ENCODE measurements around the gene GPBAR1. TPM values are rescaled to one million over a fixed set of nuclear protein-coding genes. Genes with fewer than 3 reads are reported as not detected.
"Not testable (repeated sequence)": the region's sequence is repeated elsewhere in the genome, so short reads cannot be mapped to it uniquely, and the experiment has no call there.

GPBAR1 gene
- total RNA-seq, 4 donors from 2014 or later: 0.26 to 1.3 (median 0.31) TPM; not detected in 1

GRCh38 chr2:218307415-218308090 lies 46.7 kb downstream of the GPBAR1 start:
- no peak for TF ChIP-seq CTCF (IDR thresholded peaks at IDR 0.05)
- no peak for TF ChIP-seq POLR2A (IDR thresholded peaks at IDR 0.05)
- H3K36me3 ChIP-seq: no peaks in the 10 kb centered on the region
- 85 to 88% methylated on average over 6 of the region's 6 CpGs for WGBS, 2 donors
- intact Hi-C loops (cut with DNase I): loop anchor here (5.0 kb wide), 1 partner anchor 40 kb away; no protein-coding TSS in a partner anchor
- H3K4me3 ChIP-seq: no peak overlapping the region
- H3K27me3 ChIP-seq: no peaks in the 10 kb centered on the region
- no peak for DNase-seq
- H3K27ac ChIP-seq: no peak overlapping the region
- no peaks in the 10 kb centered on the region for H3K4me1 ChIP-seq
- no peaks in the 10 kb centered on the region for H3K9me3 ChIP-seq

DNA sequence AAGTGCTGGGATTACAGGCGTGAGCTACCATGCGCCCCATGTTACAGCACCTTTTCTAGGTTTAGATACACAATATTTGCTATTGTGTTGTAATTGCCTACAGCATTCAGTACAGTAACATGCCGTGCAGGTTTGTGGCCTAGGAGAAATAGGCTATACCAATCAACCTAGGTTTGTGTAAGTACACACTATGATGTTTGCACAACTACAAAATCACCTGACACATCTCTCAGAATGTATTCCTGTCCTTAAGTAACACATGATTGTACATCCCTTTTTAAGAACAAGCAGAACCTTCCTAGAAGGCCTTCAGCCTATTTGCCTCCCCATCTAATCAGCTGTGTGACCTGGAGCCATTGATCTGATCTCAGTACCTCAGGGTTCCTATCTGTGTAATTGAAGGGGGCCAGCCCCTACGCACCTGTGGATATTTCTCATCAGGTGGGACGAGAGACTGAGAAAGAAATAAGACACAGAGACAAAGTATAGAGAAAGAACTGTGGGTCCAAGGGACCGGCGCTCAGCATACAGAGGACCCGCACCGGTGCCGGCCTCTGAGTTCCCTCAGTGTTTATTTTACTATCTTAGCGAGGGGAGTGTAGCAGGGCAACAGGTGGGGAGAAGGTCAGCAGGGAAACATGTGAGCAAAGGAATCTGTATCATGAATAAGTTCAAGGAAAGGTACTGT lies 50.2 kb downstream of the GPBAR1 start:
- Histone ChIP-seq H3K4me1 (no peaks in the 10 kb centered on the region), H3K27me3 (no peaks in the 10 kb centered on the region), H3K9me3 (no peaks in the 10 kb centered on the region), H3K4me3 (no peak overlapping the region), H3K36me3 (no peaks in the 10 kb centered on the region), H3K27ac (no peak overlapping the region)
- DNase-seq: no peak
- TF ChIP-seq POLR2A (IDR thresholded peaks at IDR 0.05): no peak
- TF ChIP-seq CTCF (IDR thresholded peaks at IDR 0.05): no peak
- intact Hi-C loops (cut with DNase I): no loop called here
- WGBS, 2 donors: 81 to 91% methylated on average over 10 to 11 of the region's 11 CpGs

DNA sequence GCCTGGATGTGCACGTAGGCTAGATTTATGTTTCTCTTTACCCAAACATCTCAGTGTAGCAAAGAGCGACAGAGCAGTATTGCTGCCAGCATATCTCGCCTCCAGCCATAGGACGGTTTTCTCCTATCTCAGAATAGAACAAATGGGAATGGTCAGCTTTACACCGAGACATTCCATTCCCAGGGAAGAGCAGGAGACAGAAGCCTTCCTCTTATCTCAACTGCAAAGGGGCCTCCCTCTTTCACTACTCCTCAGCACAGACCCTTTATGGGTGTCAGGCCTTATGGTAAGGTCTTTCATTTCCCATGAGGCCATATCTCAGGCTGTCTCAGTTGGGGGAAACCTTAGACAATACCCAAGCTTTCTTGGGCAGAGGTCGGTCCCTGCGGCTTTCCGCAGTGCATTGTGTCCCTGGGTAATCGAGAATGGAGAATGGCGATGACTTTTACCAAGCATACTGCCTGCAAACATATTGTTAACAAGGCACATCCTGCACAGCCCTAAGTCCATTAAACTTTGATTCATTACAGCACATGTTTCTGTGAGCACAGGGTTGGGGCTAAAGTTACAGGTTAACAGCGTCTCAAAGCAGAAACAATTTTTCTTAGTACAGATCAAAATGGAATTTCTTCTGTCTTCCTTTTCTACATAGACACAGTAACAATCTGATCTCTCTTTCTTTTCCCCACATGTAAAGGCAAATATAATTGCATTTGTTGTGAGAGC lies 50.9 kb downstream of the GPBAR1 start:
- H3K4me1 ChIP-seq; H3K36me3 ChIP-seq; H3K4me3 ChIP-seq; H3K27me3 ChIP-seq; H3K27ac ChIP-seq; DNase-seq; H3K9me3 ChIP-seq; intact Hi-C loops (cut with DNase I): not testable (repeated sequence)
- WGBS, 2 donors: 75 to 89% methylated on average over 7 to 10 of the region's 11 CpGs

DNA sequence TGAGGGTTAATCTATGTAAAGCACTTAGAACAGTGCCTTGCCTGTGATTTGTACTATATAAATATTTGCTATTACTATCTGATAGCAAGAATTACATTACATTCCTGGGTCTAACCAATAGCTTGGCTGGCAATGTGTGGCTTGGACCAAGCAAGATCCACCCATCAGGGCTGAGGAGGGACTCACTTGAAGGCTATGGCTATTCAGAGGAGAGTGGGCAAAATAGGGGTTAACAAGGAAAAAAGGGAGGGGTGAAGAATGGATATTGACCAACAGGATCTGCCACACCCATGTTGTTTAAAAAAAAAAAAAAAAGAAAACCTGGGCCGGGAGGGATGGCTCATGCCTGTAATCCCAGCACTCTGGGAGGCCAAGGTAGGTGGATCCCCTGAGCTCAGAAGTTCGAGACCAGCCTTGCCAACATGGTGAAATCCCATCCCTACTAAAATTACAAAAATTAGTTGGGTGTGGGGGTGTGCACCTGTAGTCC lies 51.5 kb downstream of the GPBAR1 start:
- Histone ChIP-seq H3K36me3 (no peaks in the 10 kb centered on the region), H3K27me3 (no peaks in the 10 kb centered on the region), H3K27ac (no peak overlapping the region), H3K9me3 (no peaks in the 10 kb centered on the region), H3K4me3 (no peak overlapping the region), H3K4me1 (peaks cover 0 to 5% (median 0%) of the 10 kb centered on the region in 3 donors)
- no peak for DNase-seq
- intact Hi-C loops (cut with DNase I): no loop called here
- 26 to 48% methylated on average over 2 of the region's 2 CpGs for WGBS, 2 donors
- TF ChIP-seq CTCF (IDR thresholded peaks at IDR 0.05): no peak
- TF ChIP-seq POLR2A (IDR thresholded peaks at IDR 0.05): no peak

DNA sequence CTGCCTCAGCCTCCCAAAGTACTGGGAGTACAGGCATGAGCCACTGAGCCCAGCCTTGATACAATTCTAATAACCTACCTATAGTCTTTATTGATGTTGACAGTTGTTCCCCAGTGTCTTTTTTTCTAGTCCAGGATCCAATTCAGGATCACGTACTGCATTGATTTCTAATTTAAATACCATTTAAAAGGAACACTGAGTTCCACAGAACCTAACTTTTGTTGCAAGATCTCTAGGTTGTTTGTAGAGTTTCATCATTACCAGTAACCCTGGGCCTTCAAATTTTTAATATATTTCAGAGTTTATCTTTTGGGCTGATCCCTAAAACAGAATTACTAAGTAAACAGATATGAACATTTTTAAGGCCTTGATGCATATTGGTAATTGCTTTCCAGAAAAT lies 52.5 kb downstream of the GPBAR1 start:
- Histone ChIP-seq H3K4me1 (peaks cover 0 to 5% (median 0%) of the 10 kb centered on the region in 3 donors), H3K9me3 (no peaks in the 10 kb centered on the region), H3K27ac (no peak overlapping the region), H3K27me3 (no peaks in the 10 kb centered on the region), H3K36me3 (no peaks in the 10 kb centered on the region), H3K4me3 (no peak overlapping the region)
- DNase-seq: no peak
- intact Hi-C loops (cut with DNase I): no loop called here
- 84 to 87% methylated on average over 1 of the region's 1 CpG for WGBS, 2 donors
- no peak for TF ChIP-seq CTCF (IDR thresholded peaks at IDR 0.05)
- TF ChIP-seq POLR2A (IDR thresholded peaks at IDR 0.05): no peak

Other genes with a start within 250 kb of the GPBAR1 start
- gene RUFY4, start 191.8 kb upstream of the GPBAR1 start, total RNA-seq: not detected
- 10 to 100 TPM in 3 of 4 donors, 1 to 10 TPM in 1; 5.7 to 32.2 (median 19.1) TPM for gene CXCR2, start 135.0 kb upstream of the GPBAR1 start, total RNA-seq
- gene CXCR1, start 94.1 kb upstream of the GPBAR1 start, total RNA-seq: 1 to 10 TPM in 1 of 4 donors, not detected in 3; 1.3 TPM
- 100 to 1,000 TPM; 465 to 690 (median 542) TPM for gene ARPC2, start 43.8 kb upstream of the GPBAR1 start, total RNA-seq
- 100 to 1,000 TPM in 3 of 4 donors, 10 to 100 TPM in 1; 97.9 to 136 (median 118) TPM for gene AAMP, start 9.1 kb downstream of the GPBAR1 start, total RNA-seq
- 10 to 100 TPM; 19.7 to 34.3 (median 28.0) TPM for gene PNKD, start 9.5 kb downstream of the GPBAR1 start, total RNA-seq
- 100 to 1,000 TPM; 238 to 342 (median 275) TPM for gene TMBIM1, start 31.5 kb downstream of the GPBAR1 start, total RNA-seq
- not detected for gene CATIP, start 95.8 kb downstream of the GPBAR1 start, total RNA-seq
- 10 to 100 TPM in 1 of 4 donors, 1 to 10 TPM in 3; 1.7 to 10.6 (median 8.7) TPM for gene SLC11A1, start 121.3 kb downstream of the GPBAR1 start, total RNA-seq
- 10 to 100 TPM; 47.3 to 87.4 (median 58.0) TPM for gene CTDSP1, start 138.9 kb downstream of the GPBAR1 start, total RNA-seq
- gene VIL1, start 158.1 kb downstream of the GPBAR1 start, total RNA-seq: not detected

All from esophagus squamous epithelium (tissue), 5 donors.